Liver (tissue), 9 donors: ENCODE data around the gene ASPA. TPM values are rescaled to one million over a fixed set of nuclear protein-coding genes. Genes with fewer than 3 reads are reported as not detected.
A peak's percentile ranks its signal among the peaks of the same experiment; 100 is the strongest.
"Not testable (repeated sequence)": the region's sequence is repeated elsewhere in the genome, so short reads cannot be mapped to it uniquely, and the experiment has no call there.

Experiments
- DNase-seq: peaks from one replicate; pipeline ENCODE4 v3.0.0-alpha.2; 2017; ENCODE audit warnings: low spot score
- H3K27ac ChIP-seq, 2 donors: one replicate each; pipeline ENCODE4 v1.7.0; 2013; ENCODE audit warnings: inconsistent platforms in 2 of 2, low read length in 2 of 2, control low read depth in 1 of 2, low read depth in 1 of 2, mild to moderate bottlenecking in 1 of 2
- H3K27me3 ChIP-seq, 4 donors: one replicate each; pipeline versions ENCODE4 v1.6.1 to v1.7.0; 2013; ENCODE audit warnings: low read length in 3 of 4, inconsistent platforms in 1 of 4, mild to moderate bottlenecking in 1 of 4, moderate library complexity in 1 of 4; ENCODE audit not compliant: control insufficient read depth in 4 of 4, insufficient read depth in 4 of 4
- H3K36me3 ChIP-seq, 4 donors: one replicate each; pipeline versions ENCODE4 v1.6.1 to v1.7.0; 2013; ENCODE audit warnings: low read length in 3 of 4, mild to moderate bottlenecking in 3 of 4, low read depth in 1 of 4, moderate library complexity in 1 of 4; ENCODE audit not compliant: control insufficient read depth in 4 of 4, insufficient read depth in 3 of 4
- H3K4me1 ChIP-seq, 4 donors: one replicate each; pipeline versions ENCODE4 v1.6.1 to v1.7.0; 2013; ENCODE audit warnings: low read length in 3 of 4, mild to moderate bottlenecking in 3 of 4, moderate library complexity in 1 of 4; ENCODE audit not compliant: control insufficient read depth in 4 of 4, insufficient read depth in 4 of 4
- H3K4me3 ChIP-seq, 3 donors: one replicate each; pipeline versions ENCODE4 v1.6.1 to v1.7.0; 2013; ENCODE audit warnings: low read length in 3 of 3, control low read depth in 1 of 3, low read depth in 1 of 3, mild to moderate bottlenecking in 1 of 3
- H3K9ac ChIP-seq, 2 donors: one replicate each; pipeline ENCODE4 v1.7.0; 2013; ENCODE audit warnings: low read length in 2 of 2, mild to moderate bottlenecking in 2 of 2, moderate library complexity in 2 of 2, control low read depth in 1 of 2, low read depth in 1 of 2
- H3K9me3 ChIP-seq, 4 donors: one replicate each; pipeline versions ENCODE4 v1.6.1 to v1.7.0; 2013; ENCODE audit warnings: low read length in 3 of 4; ENCODE audit not compliant: control insufficient read depth in 4 of 4
- FOXA1 ChIP-seq: IDR thresholded peaks from 2 replicates; pipeline ENCODE4 v1.6.1; 2016; ENCODE audit warnings: antibody characterized with exemption
- GABPA ChIP-seq, 2 donors: IDR thresholded peaks in 1 of 2; conservative IDR thresholded peaks in 1 of 2; 2 replicates each; pipeline ENCODE4 v1.6.1; 2016; ENCODE audit warnings: antibody characterized with exemption in 2 of 2, mild to moderate bottlenecking in 1 of 2, moderate library complexity in 1 of 2
- HNF4A ChIP-seq, 2 donors: conservative IDR thresholded peaks; 2 replicates each; pipeline ENCODE4 v1.6.1; 2016; ENCODE audit warnings: antibody characterized with exemption in 2 of 2, mild to moderate bottlenecking in 2 of 2
- HNF4G ChIP-seq: IDR thresholded peaks from 2 replicates; pipeline ENCODE4 v1.6.1; 2016; ENCODE audit warnings: antibody characterized with exemption
- NR2F2 ChIP-seq: IDR thresholded peaks from 2 replicates; pipeline ENCODE4 v1.6.1; 2016; ENCODE audit warnings: antibody characterized with exemption
- RAD21 ChIP-seq, 2 donors: IDR thresholded peaks; 2 replicates each; pipeline ENCODE4 v1.6.1; 2016; ENCODE audit warnings: antibody characterized with exemption in 2 of 2, mild to moderate bottlenecking in 2 of 2
- RXRA ChIP-seq, 2 donors: IDR thresholded peaks; 2 replicates each; pipeline ENCODE4 v1.6.1; 2017 to 2018; ENCODE audit warnings: antibody characterized with exemption in 2 of 2, mild to moderate bottlenecking in 1 of 2
- SP1 ChIP-seq: IDR thresholded peaks from 2 replicates; pipeline ENCODE4 v1.6.1; 2018; ENCODE audit warnings: antibody characterized with exemption, mild to moderate bottlenecking
- TAF1 ChIP-seq: conservative IDR thresholded peaks from 2 replicates; pipeline ENCODE4 v1.6.1; 2016; ENCODE audit warnings: antibody characterized with exemption, mild to moderate bottlenecking
- WGBS: extraction: QIAGEN DNeasy Blood & Tissue Kit; methylation state at CpG from one replicate; pipeline ENCODE4 v1.1.7; 2013; 5-methylcytosine and 5-hydroxymethylcytosine counted together
- polyA plus RNA-seq, 2 donors: library from polyadenylated mRNA; stranded (reverse) in 1 of 2; unstranded in 1 of 2; fragments of 200-250 nt in 1 of 2; fragments of >200 nt in 1 of 2; fragmentation: Nextera tagmentation in 1 of 2; extraction: Ambion mirVana in 1 of 2; gene quantifications; one replicate each; pipeline versions ENCODE4 v1.2.1 to v1.2.3, GENCODE V29; 2013 to 2015
- total RNA-seq, 2 donors: library from RNA; depleted of rRNA; stranded (reverse); fragments of >200 nt; gene quantifications; one replicate each; pipeline ENCODE4 v1.2.3, GENCODE V29; 2014
- TF ChIP-seq, protein P1 (sequence below): IDR thresholded peaks from 2 replicates; pipeline ENCODE4 v1.6.1; 2016; ENCODE audit warnings: antibody characterized with exemption, mild to moderate bottlenecking
- TF ChIP-seq, protein P2 (sequence below): IDR thresholded peaks from 2 replicates; pipeline ENCODE4 v1.6.1; 2016; ENCODE audit warnings: antibody characterized with exemption
- TF ChIP-seq, protein P3 (sequence below): IDR thresholded peaks from 2 replicates; pipeline ENCODE4 v1.6.1; 2016; ENCODE audit warnings: antibody characterized with exemption
- TF ChIP-seq, protein P4 (sequence below): IDR thresholded peaks from 2 replicates; pipeline ENCODE4 v1.6.1; 2016; ENCODE audit warnings: antibody characterized with exemption
- donor health status: healthy.
- donor health status: healthy.
- donor health status: healthy.
- donor health status: healthy.
- donor health status: healthy.

Gene ASPA
- total and polyA plus RNA-seq, 4 donors: 0.89 to 4.7 (median 1.9) TPM

DNA sequence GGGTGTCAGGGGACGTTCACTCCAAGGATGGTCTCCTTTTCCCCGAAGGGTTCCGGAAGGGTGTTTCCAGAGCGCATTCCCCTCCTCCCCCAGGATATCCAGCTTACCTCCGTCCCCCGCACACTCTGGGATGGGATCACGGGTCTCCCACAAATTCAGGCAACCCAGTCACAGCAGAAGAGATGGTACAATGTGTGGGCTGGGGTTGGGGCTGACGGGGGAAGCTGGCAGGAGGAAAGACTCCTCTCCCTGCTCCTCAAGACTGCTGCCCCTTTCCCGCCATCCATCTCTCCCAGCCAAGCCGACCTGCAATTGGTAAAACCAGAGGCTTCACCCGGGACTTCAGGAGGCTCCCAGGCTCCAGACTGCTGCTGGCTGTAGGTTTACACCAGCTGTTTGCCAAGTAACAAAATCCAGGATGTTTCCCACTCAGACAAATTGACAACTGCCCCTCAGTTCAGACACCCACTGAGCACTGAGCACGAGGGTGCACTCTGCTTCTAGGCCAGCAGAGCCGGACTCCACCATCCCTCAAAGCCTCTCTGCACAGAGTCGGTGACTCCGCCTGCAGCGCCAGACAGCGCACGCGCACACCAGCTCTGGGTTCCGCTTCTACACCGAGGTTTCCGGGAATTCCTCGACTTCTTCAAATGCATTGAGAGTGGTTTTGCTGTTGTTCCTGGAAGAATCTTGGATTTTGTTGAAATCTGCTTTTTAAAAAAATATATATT lies 37.7 kb downstream of the ASPA start:
- no peak for TF ChIP-seq TAF1
- TF ChIP-seq, protein P1, sequence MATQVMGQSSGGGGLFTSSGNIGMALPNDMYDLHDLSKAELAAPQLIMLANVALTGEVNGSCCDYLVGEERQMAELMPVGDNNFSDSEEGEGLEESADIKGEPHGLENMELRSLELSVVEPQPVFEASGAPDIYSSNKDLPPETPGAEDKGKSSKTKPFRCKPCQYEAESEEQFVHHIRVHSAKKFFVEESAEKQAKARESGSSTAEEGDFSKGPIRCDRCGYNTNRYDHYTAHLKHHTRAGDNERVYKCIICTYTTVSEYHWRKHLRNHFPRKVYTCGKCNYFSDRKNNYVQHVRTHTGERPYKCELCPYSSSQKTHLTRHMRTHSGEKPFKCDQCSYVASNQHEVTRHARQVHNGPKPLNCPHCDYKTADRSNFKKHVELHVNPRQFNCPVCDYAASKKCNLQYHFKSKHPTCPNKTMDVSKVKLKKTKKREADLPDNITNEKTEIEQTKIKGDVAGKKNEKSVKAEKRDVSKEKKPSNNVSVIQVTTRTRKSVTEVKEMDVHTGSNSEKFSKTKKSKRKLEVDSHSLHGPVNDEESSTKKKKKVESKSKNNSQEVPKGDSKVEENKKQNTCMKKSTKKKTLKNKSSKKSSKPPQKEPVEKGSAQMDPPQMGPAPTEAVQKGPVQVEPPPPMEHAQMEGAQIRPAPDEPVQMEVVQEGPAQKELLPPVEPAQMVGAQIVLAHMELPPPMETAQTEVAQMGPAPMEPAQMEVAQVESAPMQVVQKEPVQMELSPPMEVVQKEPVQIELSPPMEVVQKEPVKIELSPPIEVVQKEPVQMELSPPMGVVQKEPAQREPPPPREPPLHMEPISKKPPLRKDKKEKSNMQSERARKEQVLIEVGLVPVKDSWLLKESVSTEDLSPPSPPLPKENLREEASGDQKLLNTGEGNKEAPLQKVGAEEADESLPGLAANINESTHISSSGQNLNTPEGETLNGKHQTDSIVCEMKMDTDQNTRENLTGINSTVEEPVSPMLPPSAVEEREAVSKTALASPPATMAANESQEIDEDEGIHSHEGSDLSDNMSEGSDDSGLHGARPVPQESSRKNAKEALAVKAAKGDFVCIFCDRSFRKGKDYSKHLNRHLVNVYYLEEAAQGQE: no peak
- no peak for TF ChIP-seq HNF4A (conservative IDR thresholded peaks at IDR 0.05)
- TF ChIP-seq, protein P2, sequence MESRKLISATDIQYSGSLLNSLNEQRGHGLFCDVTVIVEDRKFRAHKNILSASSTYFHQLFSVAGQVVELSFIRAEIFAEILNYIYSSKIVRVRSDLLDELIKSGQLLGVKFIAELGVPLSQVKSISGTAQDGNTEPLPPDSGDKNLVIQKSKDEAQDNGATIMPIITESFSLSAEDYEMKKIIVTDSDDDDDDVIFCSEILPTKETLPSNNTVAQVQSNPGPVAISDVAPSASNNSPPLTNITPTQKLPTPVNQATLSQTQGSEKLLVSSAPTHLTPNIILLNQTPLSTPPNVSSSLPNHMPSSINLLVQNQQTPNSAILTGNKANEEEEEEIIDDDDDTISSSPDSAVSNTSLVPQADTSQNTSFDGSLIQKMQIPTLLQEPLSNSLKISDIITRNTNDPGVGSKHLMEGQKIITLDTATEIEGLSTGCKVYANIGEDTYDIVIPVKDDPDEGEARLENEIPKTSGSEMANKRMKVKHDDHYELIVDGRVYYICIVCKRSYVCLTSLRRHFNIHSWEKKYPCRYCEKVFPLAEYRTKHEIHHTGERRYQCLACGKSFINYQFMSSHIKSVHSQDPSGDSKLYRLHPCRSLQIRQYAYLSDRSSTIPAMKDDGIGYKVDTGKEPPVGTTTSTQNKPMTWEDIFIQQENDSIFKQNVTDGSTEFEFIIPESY: no peak
- TF ChIP-seq GABPA (IDR thresholded peaks at IDR 0.05 in 1 of 2, conservative IDR thresholded peaks at IDR 0.05 in 1 of 2): no peak
- Histone ChIP-seq H3K4me3 (no peak overlapping the region), H3K9me3 (no peaks in the 10 kb centered on the region), H3K27me3 (no peaks in the 10 kb centered on the region), H3K4me1 (peaks cover 5 to 20% (median 10%) of the 10 kb centered on the region in 4 donors), H3K9ac (peak overlapping the region in 1 of 2 donors; percentile 90), H3K36me3 (peaks cover 0 to 2% (median 0%) of the 10 kb centered on the region in 4 donors), H3K27ac (peak overlapping the region; percentile 23 to 34)
- 87% methylated on average over 23 of the region's 23 CpGs for WGBS
- DNase-seq: no peak

DNA sequence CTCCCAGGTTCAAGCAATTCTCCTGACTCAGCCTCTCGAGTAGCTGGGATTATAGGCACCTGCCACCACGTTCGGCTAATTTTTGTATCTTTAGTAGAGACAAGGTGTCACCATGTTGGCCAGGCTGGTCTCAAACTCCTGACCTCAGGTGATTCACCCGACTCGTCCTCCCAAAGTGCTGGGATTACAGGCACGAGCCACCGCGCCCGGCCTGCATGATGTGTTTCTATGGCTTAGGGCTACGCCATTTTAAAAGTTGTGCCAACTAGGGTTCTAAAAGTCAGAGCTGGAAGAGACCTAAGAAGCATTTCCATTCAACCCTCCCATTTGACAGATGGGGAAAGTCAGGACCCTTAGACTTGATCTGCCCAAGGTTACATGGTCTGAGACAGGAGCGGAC lies 38.4 kb downstream of the ASPA start:
- peaks cover 5 to 20% (median 10%) of the 10 kb centered on the region in 4 donors for H3K4me1 ChIP-seq
- not testable (repeated sequence) for H3K4me3 ChIP-seq, DNase-seq, H3K9me3 ChIP-seq, H3K27ac ChIP-seq, H3K27me3 ChIP-seq, H3K9ac ChIP-seq, H3K36me3 ChIP-seq
- 96% methylated on average over 11 of the region's 11 CpGs for WGBS

DNA sequence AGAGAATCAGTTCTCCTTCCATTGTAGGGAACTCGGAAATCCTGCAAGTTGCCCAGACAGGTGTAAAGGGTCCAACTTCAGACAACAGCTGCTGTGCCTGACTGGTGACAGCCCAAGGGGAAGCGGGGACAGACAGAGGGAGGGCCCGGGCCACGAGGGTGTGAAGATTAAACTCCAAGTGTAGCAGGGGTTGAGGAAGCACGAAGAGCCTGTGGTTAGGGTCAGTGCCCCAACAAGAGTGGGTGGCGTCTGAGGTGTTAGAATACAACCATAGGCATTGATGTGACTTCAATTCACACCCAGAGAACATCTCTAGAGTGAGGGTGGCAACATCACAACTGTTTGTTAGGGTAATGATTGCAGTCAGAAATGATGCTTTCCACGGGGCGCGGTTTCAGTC lies 39.1 kb downstream of the ASPA start:
- H3K27me3 ChIP-seq: no peaks in the 10 kb centered on the region
- H3K4me3 ChIP-seq: no peak overlapping the region
- WGBS: 83% methylated on average over 9 of the region's 9 CpGs
- peaks cover 0 to 2% (median 0%) of the 10 kb centered on the region in 4 donors for H3K36me3 ChIP-seq
- H3K9ac ChIP-seq: no peak overlapping the region
- no peak overlapping the region for H3K27ac ChIP-seq
- no peak for DNase-seq
- no peaks in the 10 kb centered on the region for H3K9me3 ChIP-seq
- TF ChIP-seq, protein P2: no peak
- TF ChIP-seq GABPA (IDR thresholded peaks at IDR 0.05 in 1 of 2, conservative IDR thresholded peaks at IDR 0.05 in 1 of 2) (no peak), SP1 (no peak), FOXA1 (no peak), RAD21 (IDR thresholded peaks at IDR 0.05) (no peak), RXRA (IDR thresholded peaks at IDR 0.05) (no peak), NR2F2 (no peak), HNF4G (no peak), HNF4A (conservative IDR thresholded peaks at IDR 0.05) (no peak)
- TF ChIP-seq, protein P1: no peak
- TF ChIP-seq, protein P3, sequence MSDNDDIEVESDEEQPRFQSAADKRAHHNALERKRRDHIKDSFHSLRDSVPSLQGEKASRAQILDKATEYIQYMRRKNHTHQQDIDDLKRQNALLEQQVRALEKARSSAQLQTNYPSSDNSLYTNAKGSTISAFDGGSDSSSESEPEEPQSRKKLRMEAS: no peak
- TF ChIP-seq, protein P4, sequence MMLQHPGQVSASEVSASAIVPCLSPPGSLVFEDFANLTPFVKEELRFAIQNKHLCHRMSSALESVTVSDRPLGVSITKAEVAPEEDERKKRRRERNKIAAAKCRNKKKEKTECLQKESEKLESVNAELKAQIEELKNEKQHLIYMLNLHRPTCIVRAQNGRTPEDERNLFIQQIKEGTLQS: no peak
- H3K4me1 ChIP-seq: peaks cover 5 to 20% (median 10%) of the 10 kb centered on the region in 4 donors
